ENCODE data around the gene HLA-DOA. TPM values are rescaled to one million over a fixed set of nuclear protein-coding genes. Genes with fewer than 3 reads are reported as not detected.

The HLA-DOA gene
- total RNA-seq, 1 experiment from 2014 or later, result not detected

DNA sequence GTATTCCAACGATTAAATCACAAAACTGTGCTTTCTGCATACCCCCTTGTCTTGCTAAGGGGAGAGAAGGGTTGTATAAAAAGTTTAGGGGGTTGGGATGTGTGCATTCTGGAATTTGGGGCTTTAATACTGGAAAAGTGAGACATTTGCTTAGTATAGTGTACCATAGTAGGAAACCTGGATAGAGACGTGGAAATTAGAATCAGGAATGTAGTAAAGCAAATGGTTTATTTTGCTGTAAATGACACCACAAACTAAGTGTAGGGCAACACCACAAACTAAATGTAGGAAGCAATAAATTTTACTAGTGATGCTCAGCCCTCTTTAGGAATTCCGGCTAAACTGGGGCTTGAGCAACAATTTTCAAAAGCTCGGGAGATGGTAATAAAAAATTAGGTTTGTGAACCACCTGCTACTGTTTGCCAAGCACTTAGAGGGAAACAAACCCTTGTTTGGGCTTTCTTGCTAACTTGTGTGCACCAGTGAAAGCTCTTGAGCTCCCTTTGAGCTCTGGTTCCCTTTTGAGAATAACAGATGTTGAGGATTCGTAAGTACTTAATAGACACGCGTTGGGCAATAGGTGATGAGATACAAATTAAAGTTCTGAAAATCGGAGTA, 27.2 kb downstream of the HLA-DOA start:
- TF ChIP-seq, protein P1, sequence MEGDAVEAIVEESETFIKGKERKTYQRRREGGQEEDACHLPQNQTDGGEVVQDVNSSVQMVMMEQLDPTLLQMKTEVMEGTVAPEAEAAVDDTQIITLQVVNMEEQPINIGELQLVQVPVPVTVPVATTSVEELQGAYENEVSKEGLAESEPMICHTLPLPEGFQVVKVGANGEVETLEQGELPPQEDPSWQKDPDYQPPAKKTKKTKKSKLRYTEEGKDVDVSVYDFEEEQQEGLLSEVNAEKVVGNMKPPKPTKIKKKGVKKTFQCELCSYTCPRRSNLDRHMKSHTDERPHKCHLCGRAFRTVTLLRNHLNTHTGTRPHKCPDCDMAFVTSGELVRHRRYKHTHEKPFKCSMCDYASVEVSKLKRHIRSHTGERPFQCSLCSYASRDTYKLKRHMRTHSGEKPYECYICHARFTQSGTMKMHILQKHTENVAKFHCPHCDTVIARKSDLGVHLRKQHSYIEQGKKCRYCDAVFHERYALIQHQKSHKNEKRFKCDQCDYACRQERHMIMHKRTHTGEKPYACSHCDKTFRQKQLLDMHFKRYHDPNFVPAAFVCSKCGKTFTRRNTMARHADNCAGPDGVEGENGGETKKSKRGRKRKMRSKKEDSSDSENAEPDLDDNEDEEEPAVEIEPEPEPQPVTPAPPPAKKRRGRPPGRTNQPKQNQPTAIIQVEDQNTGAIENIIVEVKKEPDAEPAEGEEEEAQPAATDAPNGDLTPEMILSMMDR (IDR thresholded peaks at IDR 0.05; ENCODE audit: insufficient read depth in 1 of 2, low read depth in 1 of 2, low read length in 1 of 2, severe bottlenecking in 1 of 2, unreplicated experiment in 1 of 2), result no peak
- peaks cover 33% of the 10 kb centered on the region for H3K4me1 ChIP-seq
- peaks cover 83% of the 10 kb centered on the region for H3K36me3 Mint-ChIP-seq (ENCODE audit: insufficient read depth, unreplicated experiment)
- no peak for DNase-seq
- ChIA-PET CTCF (interaction anchor here (0.6 to 0.9 kb wide), 2 partner anchors 14 to 29 kb away, joined by 3 to 6 read pairs; partner anchors contain the start of genes BRD2 and HLA-DMA), POLR2A (interaction anchor here (0.5 to 3.3 kb wide), 5 partner anchors 11 to 1581 kb away, joined by 3 to 55 read pairs (median 7); no protein-coding TSS in a partner anchor)
- H3K27me3 Mint-ChIP-seq (ENCODE audit: insufficient read depth, unreplicated experiment), result no peaks in the 10 kb centered on the region
- H3K4me3 Mint-ChIP-seq (ENCODE audit: unreplicated experiment), result no peak overlapping the region
- peaks cover 5% of the 10 kb centered on the region for H3K36me3 ChIP-seq (ENCODE audit: control insufficient read depth, insufficient read depth, low read length)
- H3K4me3 ChIP-seq (ENCODE audit: low read depth, low read length), result no peak overlapping the region
- intact Hi-C loops (cut with micrococcal nuclease; ENCODE audit: unreplicated experiment), result no loop called here
- H3K4me1 Mint-ChIP-seq (ENCODE audit: low read depth, unreplicated experiment), result peaks cover 24% of the 10 kb centered on the region
- H3K27me3 ChIP-seq (replicated peaks; ENCODE audit: control insufficient read depth, insufficient read depth, low read length), result no peaks in the 10 kb centered on the region
- no peaks in the 10 kb centered on the region for H3K9me3 Mint-ChIP-seq (ENCODE audit: unreplicated experiment)
- H3K9me3 ChIP-seq, result no peaks in the 10 kb centered on the region
- H3K27ac Mint-ChIP-seq (ENCODE audit: unreplicated experiment), result peak overlapping the region; percentile 3
- BruUV-seq (replicated peaks), result no TSS peak

DNA sequence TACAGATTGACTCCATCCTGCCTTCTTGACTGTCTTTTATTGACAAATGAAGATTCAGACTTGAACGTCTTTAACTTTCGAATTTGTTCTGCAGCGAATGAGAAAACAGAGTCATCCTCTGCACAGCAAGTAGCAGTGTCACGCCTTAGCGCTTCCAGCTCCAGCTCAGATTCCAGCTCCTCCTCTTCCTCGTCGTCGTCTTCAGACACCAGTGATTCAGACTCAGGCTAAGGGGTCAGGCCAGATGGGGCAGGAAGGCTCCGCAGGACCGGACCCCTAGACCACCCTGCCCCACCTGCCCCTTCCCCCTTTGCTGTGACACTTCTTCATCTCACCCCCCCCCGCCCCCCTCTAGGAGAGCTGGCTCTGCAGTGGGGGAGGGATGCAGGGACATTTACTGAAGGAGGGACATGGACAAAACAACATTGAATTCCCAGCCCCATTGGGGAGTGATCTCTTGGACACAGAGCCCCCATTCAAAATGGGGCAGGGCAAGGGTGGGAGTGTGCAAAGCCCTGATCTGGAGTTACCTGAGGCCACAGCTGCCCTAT, 28.8 kb downstream of the HLA-DOA start:
- no peak overlapping the region for H3K4me3 Mint-ChIP-seq (ENCODE audit: unreplicated experiment)
- H3K4me1 ChIP-seq, result peaks cover 49% of the 10 kb centered on the region

More for the DNA sequence above, 28.8 kb downstream of the HLA-DOA start:
- Mint-ChIP-seq H3K4me1 (ENCODE audit: low read depth, unreplicated experiment) (peaks cover 35% of the 10 kb centered on the region), H3K27me3 (ENCODE audit: insufficient read depth, unreplicated experiment) (no peaks in the 10 kb centered on the region), H3K9me3 (ENCODE audit: unreplicated experiment) (no peaks in the 10 kb centered on the region), H3K27ac (ENCODE audit: unreplicated experiment) (peak overlapping the region; percentile 35), H3K36me3 (ENCODE audit: insufficient read depth, unreplicated experiment) (peaks cover 90% of the 10 kb centered on the region)
- H3K4me3 ChIP-seq (ENCODE audit: low read depth, low read length), result no peak overlapping the region
- TF ChIP-seq, protein P1 (IDR thresholded peaks at IDR 0.05; ENCODE audit: insufficient read depth in 1 of 2, low read depth in 1 of 2, low read length in 1 of 2, severe bottlenecking in 1 of 2, unreplicated experiment in 1 of 2), result no peak
- ChIA-PET CTCF (interaction anchor here (0.9 to 1.7 kb wide), 2 partner anchors 9 to 26 kb away, joined by 5 to 9 read pairs; no protein-coding TSS in a partner anchor), POLR2A (interaction anchor here (0.6 to 3.3 kb wide), 2 partner anchors 9 to 1063 kb away, joined by 4 to 55 read pairs; no protein-coding TSS in a partner anchor)
- no peaks in the 10 kb centered on the region for H3K9me3 ChIP-seq
- peaks cover 13% of the 10 kb centered on the region for H3K36me3 ChIP-seq (ENCODE audit: control insufficient read depth, insufficient read depth, low read length)
- no peaks in the 10 kb centered on the region for H3K27me3 ChIP-seq (replicated peaks; ENCODE audit: control insufficient read depth, insufficient read depth, low read length)
- intact Hi-C loops (cut with micrococcal nuclease; ENCODE audit: unreplicated experiment), result no loop called here
- DNase-seq, result peak in 1 of 2 experiments; percentile 37
- no TSS peak for BruUV-seq (replicated peaks)

Measured in Caco-2 (cell line).